ENCODE measurements around the gene CHRNA4.

DNA sequence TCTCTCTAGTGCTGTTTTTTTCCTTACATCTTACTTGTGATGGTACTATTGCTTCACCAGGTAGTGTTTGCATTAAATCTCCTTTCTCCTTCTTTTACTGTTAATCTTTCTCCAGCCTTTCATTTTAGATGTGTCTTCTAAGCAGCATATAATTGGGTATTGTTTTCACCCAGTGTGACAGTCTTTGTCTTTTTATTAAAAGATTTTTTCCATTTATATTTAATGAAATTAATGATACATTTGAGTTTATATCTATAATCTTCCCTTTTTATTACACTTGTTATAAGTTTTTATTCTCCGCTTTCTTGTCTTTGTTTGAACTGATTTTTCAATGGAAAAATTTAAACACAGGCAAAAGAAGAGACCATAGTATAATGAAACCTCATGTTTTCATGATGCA lies 59.5 kb downstream of the CHRNA4 start:
- no peak for TF ChIP-seq ARNT (IDR thresholded peaks at IDR 0.05)
- no peak for TF ChIP-seq NFRKB (IDR thresholded peaks at IDR 0.05)
- no peak for TF ChIP-seq SUZ12 (IDR thresholded peaks at IDR 0.05)
